ENCODE results near the gene PTPRT. TPM values are rescaled to one million over a fixed set of nuclear protein-coding genes. Genes with fewer than 3 reads are reported as not detected.

Gene PTPRT
- total RNA-seq, 1 experiment from 2014 or later = 0.13 TPM

- Histone ChIP-seq H3K23me2 (ENCODE audit: insufficient read length, low read depth, low read length, poor library complexity, severe bottlenecking) (no peaks in the 10 kb centered on the region), H3K56ac (ENCODE audit: insufficient read length, low read depth, low read length) (no peak overlapping the region), H3T11ph (ENCODE audit: low read length) (no peak overlapping the region), H2AFZ (ENCODE audit: low read length) (no peak overlapping the region), H3K79me2 (ENCODE audit: insufficient read depth, low read length) (no peaks in the 10 kb centered on the region), H3K4me1 (ENCODE audit: insufficient read depth, low read length) (no peaks in the 10 kb centered on the region), H2BK120ac (ENCODE audit: low read depth, low read length, poor library complexity, severe bottlenecking) (no peak overlapping the region), H3K4me2 (ENCODE audit: insufficient read depth, insufficient read length, low read length) (no peak overlapping the region), H3K23ac (ENCODE audit: insufficient read length, low read depth, low read length) (no peak overlapping the region), H2BK20ac (ENCODE audit: low read depth, low read length, poor library complexity, severe bottlenecking) (no peak overlapping the region), H4K91ac (ENCODE audit: insufficient read length, low read depth, low read length) (no peak overlapping the region), H3K79me1 (ENCODE audit: insufficient read depth, low read depth, low read length, poor library complexity, severe bottlenecking) (no peaks in the 10 kb centered on the region), H3K9me3 (ENCODE audit: control insufficient read depth, low read depth, low read length) (no peaks in the 10 kb centered on the region), H2BK15ac (ENCODE audit: low read depth, low read length) (no peak overlapping the region), H3K14ac (ENCODE audit: insufficient read depth, low read length) (no peak overlapping the region), H3K4ac (ENCODE audit: low read depth, low read length) (no peak overlapping the region), H2BK12ac (ENCODE audit: insufficient read length, low read depth, low read length) (no peak overlapping the region), H4K8ac (replicated peaks; ENCODE audit: insufficient read length, low read depth, low read length) (no peak overlapping the region), H2AK5ac (ENCODE audit: insufficient read length, low read length) (no peak overlapping the region), H3K27me3 (ENCODE audit: insufficient read depth, low read length) (no peaks in the 10 kb centered on the region), H3K18ac (ENCODE audit: insufficient read length, low read depth, low read length) (no peak overlapping the region), H3K9ac (ENCODE audit: extremely low read depth, insufficient read length, low read length) (no peak overlapping the region), H4K5ac (ENCODE audit: insufficient read length, low read depth, low read length) (no peak overlapping the region), H4K20me1 (ENCODE audit: control insufficient read depth, insufficient read depth, insufficient read length) (no peaks in the 10 kb centered on the region), H2BK5ac (ENCODE audit: insufficient read length, low read length) (no peak overlapping the region), H3K27ac (ENCODE audit: insufficient read length, low read depth, low read length) (no peak overlapping the region)
- no peaks in the 10 kb centered on the region; a peak in 2 of 5 replicates for H3K9me3 Mint-ChIP-seq
- TF ChIP-seq, protein P1, sequence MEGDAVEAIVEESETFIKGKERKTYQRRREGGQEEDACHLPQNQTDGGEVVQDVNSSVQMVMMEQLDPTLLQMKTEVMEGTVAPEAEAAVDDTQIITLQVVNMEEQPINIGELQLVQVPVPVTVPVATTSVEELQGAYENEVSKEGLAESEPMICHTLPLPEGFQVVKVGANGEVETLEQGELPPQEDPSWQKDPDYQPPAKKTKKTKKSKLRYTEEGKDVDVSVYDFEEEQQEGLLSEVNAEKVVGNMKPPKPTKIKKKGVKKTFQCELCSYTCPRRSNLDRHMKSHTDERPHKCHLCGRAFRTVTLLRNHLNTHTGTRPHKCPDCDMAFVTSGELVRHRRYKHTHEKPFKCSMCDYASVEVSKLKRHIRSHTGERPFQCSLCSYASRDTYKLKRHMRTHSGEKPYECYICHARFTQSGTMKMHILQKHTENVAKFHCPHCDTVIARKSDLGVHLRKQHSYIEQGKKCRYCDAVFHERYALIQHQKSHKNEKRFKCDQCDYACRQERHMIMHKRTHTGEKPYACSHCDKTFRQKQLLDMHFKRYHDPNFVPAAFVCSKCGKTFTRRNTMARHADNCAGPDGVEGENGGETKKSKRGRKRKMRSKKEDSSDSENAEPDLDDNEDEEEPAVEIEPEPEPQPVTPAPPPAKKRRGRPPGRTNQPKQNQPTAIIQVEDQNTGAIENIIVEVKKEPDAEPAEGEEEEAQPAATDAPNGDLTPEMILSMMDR (conservative IDR thresholded peaks at IDR 0.05) = no peak
- H3K27ac Mint-ChIP-seq = no peak overlapping the region
- H3K27me3 Mint-ChIP-seq (ENCODE audit: low read depth) = peaks cover 8% of the 10 kb centered on the region
- H3K36me3 Mint-ChIP-seq (ENCODE audit: insufficient read depth in 1 of 3, low read depth in 3 of 3) = no peaks in the 10 kb centered on the region
- no peak for DNase-seq
- no peak overlapping the region for H3K4me3 Mint-ChIP-seq
- no CpG with 5 or more reads among the region's 3 CpGs for WGBS (ENCODE audit: extremely low coverage, insufficient read length, low lambda C conversion rate)
- H3K4me1 Mint-ChIP-seq = peaks cover 0 to 3% of the 10 kb centered on the region in 2 experiments; a peak in 2 of 4 replicates
These were observed 287.2 kb downstream of the PTPRT start for GRCh38 chr20:42902509-42902908.
